Activated CD4-positive, alpha-beta memory T cell treated with anti-CD3 and anti-CD28 coated beads, Interleukin-2, amount 10 ng/mL, durations not matched to agents 7 days and 5 days (primary cell): ENCODE data around the gene MTMR3. TPM values are rescaled to one million over a fixed set of nuclear protein-coding genes. Genes with fewer than 3 reads are reported as not detected.

Experiments used
- CTCF ChIA-PET: fragments of 350-600 bp; sonication (Branson Sonifier 250); formaldehyde crosslinking; loops from one replicate; lab custom pipeline; 2021; ENCODE audit warnings: antibody characterized with exemption, inconsistent platforms; lab: Charles Lee
- POLR2A ChIA-PET: fragments of 350-600 bp; sonication (Branson Sonifier 250); formaldehyde crosslinking; loops from one replicate; lab custom pipeline; 2021; ENCODE audit warnings: antibody characterized with exemption; lab: Charles Lee
- DNase-seq: peaks from one replicate; pipeline ENCODE4 v3.0.0-alpha.2; 2020
- H3K27ac Mint-ChIP-seq: one replicate; pipeline ENCODE4 v1.8.0; 2021; ENCODE audit warnings: mild to moderate bottlenecking, mixed read lengths
- H3K27me3 Mint-ChIP-seq: one replicate; pipeline ENCODE4 v1.8.0; 2021; ENCODE audit warnings: mixed read lengths
- H3K36me3 Mint-ChIP-seq: one replicate; pipeline ENCODE4 v1.8.0; 2021; ENCODE audit warnings: low read depth, mixed read lengths
- H3K4me1 Mint-ChIP-seq: one replicate; pipeline ENCODE4 v1.8.0; 2021; ENCODE audit warnings: mixed read lengths
- H3K4me3 Mint-ChIP-seq: one replicate; pipeline ENCODE4 v1.8.0; 2021; ENCODE audit warnings: mild to moderate bottlenecking, mixed read lengths
- H3K9me3 Mint-ChIP-seq: one replicate; pipeline ENCODE4 v1.8.0; 2021; ENCODE audit warnings: mixed read lengths
- total RNA-seq, 2 experiments: library from RNA; stranded (reverse); gene quantifications; one replicate each; pipeline ENCODE4 v1.2.3, GENCODE V29; 2021

Gene MTMR3
- total RNA-seq, 2 experiments from 2014 or later, result 33.1 to 35.3 TPM

DNA sequence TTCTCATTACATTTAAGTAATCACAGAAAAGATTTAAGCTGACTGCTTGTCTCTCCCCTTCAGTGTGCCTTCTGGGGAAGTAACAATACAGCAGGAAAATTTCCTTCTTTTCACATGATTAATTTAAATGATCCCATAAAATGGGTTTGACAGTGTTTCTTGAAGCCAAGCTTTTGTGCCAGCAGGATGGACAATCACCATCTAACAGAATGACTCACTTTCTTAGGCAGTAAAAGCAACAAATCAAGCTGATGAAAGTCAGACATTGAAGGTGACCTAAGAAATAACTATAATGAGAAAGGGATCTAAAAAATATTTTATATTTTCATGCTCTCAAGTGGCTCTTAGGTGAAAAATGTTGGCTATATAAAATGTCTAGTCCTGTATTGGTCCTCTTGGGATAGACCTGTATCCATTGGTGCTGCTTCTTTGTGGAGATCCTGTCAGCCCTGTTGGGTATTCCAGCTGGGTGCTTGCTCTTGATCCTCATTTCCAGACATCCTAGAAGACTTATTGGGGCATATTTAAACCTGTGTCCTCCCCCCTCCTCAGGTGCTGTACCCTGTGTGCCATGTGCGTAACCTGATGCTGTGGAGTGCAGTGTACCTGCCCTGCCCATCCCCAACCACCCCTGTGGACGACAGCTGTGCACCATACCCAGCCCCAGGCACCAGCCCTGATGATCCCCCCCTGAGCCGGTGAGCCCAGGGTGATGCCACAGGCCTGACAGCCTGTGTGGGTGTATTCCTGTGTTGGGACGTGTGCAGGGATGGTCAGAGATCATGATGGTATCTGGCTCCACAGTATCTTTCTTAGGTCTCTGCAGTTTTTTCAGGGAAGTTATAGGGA, 134.6 kb downstream of the MTMR3 start:
- no peaks in the 10 kb centered on the region for H3K27me3 Mint-ChIP-seq
- DNase-seq, result no peak
- peaks cover 44% of the 10 kb centered on the region for H3K36me3 Mint-ChIP-seq
- no peak overlapping the region for H3K27ac Mint-ChIP-seq
- no peaks in the 10 kb centered on the region for H3K4me1 Mint-ChIP-seq
- no peak overlapping the region for H3K4me3 Mint-ChIP-seq
- CTCF ChIA-PET, result interaction anchor here (0.6 to 1.2 kb wide), 4 partner anchors 9 to 313 kb away, joined by 3 read pairs; no protein-coding TSS in a partner anchor
- POLR2A ChIA-PET, result no interaction called here
- no peaks in the 10 kb centered on the region for H3K9me3 Mint-ChIP-seq

DNA sequence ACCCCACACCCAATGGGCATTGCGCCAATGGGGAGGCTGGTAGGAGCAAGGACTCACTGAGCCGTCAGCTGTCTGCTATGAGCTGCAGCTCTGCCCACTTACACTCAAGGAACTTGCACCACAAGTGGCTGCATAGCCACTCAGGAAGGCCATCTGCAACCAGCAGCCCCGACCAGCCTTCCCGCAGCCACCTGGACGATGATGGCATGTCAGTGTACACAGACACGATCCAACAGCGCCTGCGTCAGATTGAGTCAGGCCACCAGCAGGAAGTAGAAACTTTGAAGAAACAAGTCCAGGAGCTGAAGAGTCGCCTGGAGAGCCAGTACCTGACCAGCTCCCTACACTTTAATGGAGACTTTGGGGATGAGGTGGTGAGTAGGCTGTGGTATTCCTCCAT, 137.5 kb downstream of the MTMR3 start:
- CTCF ChIA-PET, result no interaction called here
- Mint-ChIP-seq H3K27me3 (no peaks in the 10 kb centered on the region), H3K4me1 (peaks cover 7% of the 10 kb centered on the region), H3K27ac (no peak overlapping the region), H3K36me3 (peaks cover 51% of the 10 kb centered on the region), H3K4me3 (no peak overlapping the region), H3K9me3 (no peaks in the 10 kb centered on the region)
- POLR2A ChIA-PET, result no interaction called here
- no peak for DNase-seq

DNA sequence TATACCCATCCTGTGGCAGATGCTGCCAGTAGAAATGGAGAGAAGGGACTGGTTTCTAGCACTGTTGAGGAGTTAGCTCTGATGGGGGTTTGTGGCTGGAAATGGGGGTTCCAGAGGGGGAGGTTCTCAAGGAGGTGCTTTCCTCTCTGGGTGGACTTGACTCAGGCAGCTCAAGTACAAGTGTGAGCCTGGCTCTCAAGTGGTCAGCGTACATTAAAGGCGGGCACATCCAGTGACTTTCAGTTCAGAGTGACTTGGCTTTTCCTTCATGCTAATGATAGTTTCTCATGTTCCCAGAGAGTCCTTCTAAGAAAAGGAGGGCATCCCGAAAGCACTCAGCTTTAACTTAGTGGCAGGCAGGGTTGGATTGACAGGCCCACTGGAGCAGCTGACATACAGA, 138.4 kb downstream of the MTMR3 start:
- Mint-ChIP-seq H3K36me3 (peaks cover 53% of the 10 kb centered on the region), H3K4me1 (peaks cover 7% of the 10 kb centered on the region), H3K27me3 (no peaks in the 10 kb centered on the region), H3K4me3 (no peak overlapping the region), H3K9me3 (no peaks in the 10 kb centered on the region), H3K27ac (no peak overlapping the region)
- DNase-seq, result no peak
- CTCF ChIA-PET, result no interaction called here
- POLR2A ChIA-PET, result interaction anchor here (0.8 kb wide), 1 partner anchor 9 kb away, joined by 3 read pairs; no protein-coding TSS in a partner anchor

DNA sequence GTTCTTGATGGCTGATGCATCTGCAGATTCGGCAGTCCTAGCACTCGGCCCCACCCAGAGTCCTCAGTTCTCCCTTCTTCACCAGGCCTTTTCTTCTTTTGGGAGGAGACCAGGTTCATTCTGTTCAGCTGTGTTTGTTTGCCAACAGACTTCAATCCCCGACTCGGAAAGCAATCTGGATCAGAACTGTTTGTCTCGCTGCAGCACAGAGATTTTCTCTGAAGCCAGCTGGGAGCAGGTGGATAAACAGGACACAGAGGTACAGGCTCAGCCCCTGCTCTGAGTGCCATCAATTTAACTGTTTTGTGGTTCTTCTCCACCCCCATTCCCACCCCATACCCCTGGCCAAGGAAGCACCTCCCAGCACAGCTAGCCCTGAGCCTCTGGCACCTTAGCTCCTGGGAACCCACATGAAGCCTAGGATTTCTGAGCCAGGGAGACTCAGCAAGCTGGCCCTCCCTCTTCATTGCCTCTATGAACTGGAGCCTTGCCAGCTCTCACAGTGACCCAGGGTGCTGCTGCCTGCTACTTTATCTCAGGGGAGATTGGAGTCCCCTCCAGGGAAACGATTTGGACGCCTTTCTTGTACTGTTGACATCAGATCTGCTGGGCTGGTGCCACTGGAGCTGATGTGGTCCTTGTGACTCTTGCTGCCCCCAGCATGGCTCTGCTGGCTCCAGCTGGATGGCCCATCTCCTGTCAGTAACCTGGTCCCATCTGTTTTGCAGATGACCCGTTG, 139.1 kb downstream of the MTMR3 start:
- Mint-ChIP-seq H3K27ac (no peak overlapping the region), H3K9me3 (no peaks in the 10 kb centered on the region), H3K4me1 (peaks cover 11% of the 10 kb centered on the region), H3K27me3 (no peaks in the 10 kb centered on the region), H3K36me3 (peaks cover 55% of the 10 kb centered on the region), H3K4me3 (no peak overlapping the region)
- DNase-seq, result no peak
- ChIA-PET CTCF (interaction anchor here (2.8 kb wide), 1 partner anchor 17 kb away, joined by 10 read pairs; no protein-coding TSS in a partner anchor), POLR2A (interaction anchor here (0.8 kb wide), 1 partner anchor 8 kb away, joined by 3 read pairs; no protein-coding TSS in a partner anchor)

DNA sequence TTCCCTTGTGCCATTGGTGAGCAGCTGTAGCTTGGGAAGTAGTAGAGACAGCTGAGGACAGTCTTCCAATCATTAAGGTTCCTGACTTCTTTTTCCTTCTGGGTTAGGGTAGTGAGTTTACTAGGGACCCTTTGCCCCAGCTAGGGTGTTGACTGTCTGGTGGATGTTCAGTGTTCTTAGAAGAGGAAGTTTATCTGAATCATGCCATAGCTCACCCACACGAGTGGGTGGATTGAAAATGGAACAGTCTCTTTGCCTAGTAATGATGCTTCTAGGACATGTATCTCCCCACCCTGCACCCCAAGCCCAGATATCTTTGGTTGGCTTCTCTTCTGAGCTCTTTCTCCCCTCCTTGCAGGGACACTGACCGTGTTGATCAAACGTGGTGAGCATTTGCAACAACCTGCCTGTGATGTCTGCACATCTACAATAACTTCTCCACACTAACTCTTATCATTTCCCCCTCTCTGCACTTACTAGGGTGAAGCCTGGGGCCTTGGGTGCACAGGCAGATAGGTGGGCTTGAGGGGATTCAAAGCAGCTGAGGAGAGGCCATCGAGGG, 140.2 kb downstream of the MTMR3 start:
- CTCF ChIA-PET, result interaction anchor here (0.6 to 2.8 kb wide), 3 partner anchors 18 to 429 kb away, joined by 3 to 10 read pairs (median 3); no protein-coding TSS in a partner anchor
- H3K27ac Mint-ChIP-seq, result no peak overlapping the region
- H3K4me1 Mint-ChIP-seq, result peaks cover 16% of the 10 kb centered on the region
- H3K27me3 Mint-ChIP-seq, result no peaks in the 10 kb centered on the region
- no peak for DNase-seq
- no peak overlapping the region for H3K4me3 Mint-ChIP-seq
- peaks cover 57% of the 10 kb centered on the region for H3K36me3 Mint-ChIP-seq
- POLR2A ChIA-PET, result no interaction called here
- no peaks in the 10 kb centered on the region for H3K9me3 Mint-ChIP-seq

DNA sequence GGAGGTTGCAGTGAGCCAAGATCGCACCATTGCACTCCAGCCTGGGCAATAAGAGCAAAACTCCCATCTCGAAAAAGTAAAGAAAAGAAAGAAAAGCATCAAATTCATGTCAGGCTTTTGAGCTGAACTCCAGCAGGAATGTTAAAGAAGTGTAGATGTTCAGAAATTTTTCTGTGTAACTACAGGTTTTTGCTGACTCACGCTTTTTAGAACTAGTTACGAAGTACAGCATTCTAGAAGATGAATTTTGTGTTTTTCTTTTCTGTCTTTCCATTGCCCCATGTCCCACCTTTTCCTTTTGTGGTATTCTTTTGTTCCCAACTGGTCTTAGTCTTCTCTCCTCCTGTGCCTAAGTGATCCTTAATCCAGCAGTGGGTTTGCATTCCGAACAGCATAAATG, 141.3 kb downstream of the MTMR3 start:
- no peak for DNase-seq
- ChIA-PET CTCF (interaction anchor here (2.8 kb wide), 1 partner anchor 19 kb away, joined by 10 read pairs; no protein-coding TSS in a partner anchor), POLR2A (no interaction called here)
- H3K36me3 Mint-ChIP-seq, result peaks cover 55% of the 10 kb centered on the region
- no peaks in the 10 kb centered on the region for H3K27me3 Mint-ChIP-seq
- H3K4me3 Mint-ChIP-seq, result no peak overlapping the region
- H3K4me1 Mint-ChIP-seq, result peaks cover 16% of the 10 kb centered on the region
- H3K27ac Mint-ChIP-seq, result no peak overlapping the region
- H3K9me3 Mint-ChIP-seq, result no peaks in the 10 kb centered on the region

DNA sequence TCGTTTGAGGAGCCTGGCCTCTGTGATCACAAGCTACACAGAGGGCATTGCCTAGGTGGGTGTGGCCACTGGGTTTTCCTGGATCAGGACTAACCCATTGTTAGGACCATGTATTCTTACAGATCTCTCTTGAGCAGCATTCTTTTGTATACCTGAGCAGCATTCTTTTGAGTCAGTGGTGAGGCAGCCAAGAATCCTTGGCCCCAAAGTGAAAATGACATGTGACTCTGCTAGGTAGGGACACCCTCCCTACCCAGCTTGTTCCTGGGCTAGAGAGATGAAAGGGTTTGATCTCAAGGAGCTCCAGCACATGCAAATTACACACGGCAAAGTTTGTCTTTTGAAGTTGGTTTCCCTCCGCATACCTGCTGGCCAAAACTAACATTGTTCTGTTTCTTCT, 142.2 kb downstream of the MTMR3 start:
- H3K4me1 Mint-ChIP-seq, result peaks cover 16% of the 10 kb centered on the region
- no peak overlapping the region for H3K4me3 Mint-ChIP-seq
- peaks cover 48% of the 10 kb centered on the region for H3K36me3 Mint-ChIP-seq
- H3K27me3 Mint-ChIP-seq, result no peaks in the 10 kb centered on the region
- no peak overlapping the region for H3K27ac Mint-ChIP-seq
- DNase-seq, result no peak
- CTCF ChIA-PET, result interaction anchor here (2.8 kb wide), 1 partner anchor 20 kb away, joined by 10 read pairs; no protein-coding TSS in a partner anchor
- POLR2A ChIA-PET, result no interaction called here
- no peaks in the 10 kb centered on the region for H3K9me3 Mint-ChIP-seq

DNA sequence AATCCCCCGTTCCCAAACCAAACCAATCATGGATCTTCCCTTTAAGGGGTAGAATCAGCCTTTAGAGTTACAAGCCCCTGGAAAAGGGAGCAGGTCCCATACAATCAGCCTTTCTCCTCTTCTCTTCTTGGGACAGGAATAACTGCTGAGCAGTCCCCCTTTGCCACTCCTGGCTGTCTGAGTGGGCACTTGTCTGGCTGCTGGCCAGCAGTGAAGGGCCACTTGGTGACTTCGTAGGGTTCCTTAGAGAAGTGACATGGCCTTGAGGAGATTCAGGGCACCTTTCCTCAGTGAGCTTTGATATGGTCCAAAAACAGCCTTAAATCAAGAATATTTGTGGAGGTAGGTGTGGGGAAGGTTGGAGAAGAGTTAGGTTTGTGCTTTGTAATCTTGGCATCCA, 143.8 kb downstream of the MTMR3 start:
- H3K4me1 Mint-ChIP-seq, result peaks cover 16% of the 10 kb centered on the region
- no peak for DNase-seq
- ChIA-PET POLR2A (no interaction called here), CTCF (no interaction called here)
- no peaks in the 10 kb centered on the region for H3K9me3 Mint-ChIP-seq
- H3K27me3 Mint-ChIP-seq, result no peaks in the 10 kb centered on the region
- H3K4me3 Mint-ChIP-seq, result no peak overlapping the region
- peaks cover 37% of the 10 kb centered on the region for H3K36me3 Mint-ChIP-seq
- peak overlapping the region; percentile 8 for H3K27ac Mint-ChIP-seq

DNA sequence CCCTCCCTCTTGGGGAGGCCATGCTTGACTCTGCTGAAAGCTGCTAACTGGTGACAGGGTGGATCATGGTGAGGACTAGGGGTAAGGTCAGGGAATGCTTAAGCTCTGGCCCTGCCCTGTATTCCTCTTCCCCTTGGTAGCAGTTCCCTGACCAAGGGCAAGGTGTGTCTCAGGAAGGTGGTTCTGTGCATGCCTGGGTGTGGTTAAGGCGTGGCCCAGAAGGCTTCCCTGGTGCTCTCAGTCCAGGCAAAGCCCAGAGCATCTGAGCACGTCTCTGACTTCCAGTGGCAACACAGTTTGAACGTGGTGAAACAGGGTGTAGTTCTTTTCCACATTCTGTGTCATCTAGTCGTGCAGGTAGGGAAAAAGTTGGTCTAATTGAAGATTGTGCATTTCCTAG, 144.2 kb downstream of the MTMR3 start:
- no peaks in the 10 kb centered on the region for H3K9me3 Mint-ChIP-seq
- no peak overlapping the region for H3K4me3 Mint-ChIP-seq
- H3K36me3 Mint-ChIP-seq, result peaks cover 36% of the 10 kb centered on the region
- peaks cover 16% of the 10 kb centered on the region for H3K4me1 Mint-ChIP-seq
- peak overlapping the region; percentile 8 for H3K27ac Mint-ChIP-seq
- no peak for DNase-seq
- no peaks in the 10 kb centered on the region for H3K27me3 Mint-ChIP-seq
- CTCF ChIA-PET, result no interaction called here
- POLR2A ChIA-PET, result no interaction called here

DNA sequence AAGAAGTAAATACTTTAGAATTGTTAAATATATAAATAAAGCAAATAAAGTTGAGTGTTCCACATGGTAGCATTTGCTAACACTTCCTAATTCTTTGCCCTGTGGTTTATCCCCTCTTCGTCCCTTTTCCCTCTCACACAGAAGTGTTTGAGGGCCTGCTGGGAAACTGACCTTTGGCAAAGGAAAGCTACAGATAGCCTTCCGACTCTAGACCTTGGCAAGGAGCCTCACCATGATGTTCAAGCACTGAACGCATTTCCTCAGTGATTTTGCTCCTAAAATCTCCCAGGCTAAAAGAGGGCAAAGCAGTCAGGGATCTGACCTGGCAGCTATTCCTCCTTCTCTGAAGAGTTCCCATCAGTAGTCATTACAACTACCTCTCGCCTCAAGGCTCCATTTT, 144.8 kb downstream of the MTMR3 start:
- ChIA-PET CTCF (no interaction called here), POLR2A (interaction anchor here (0.7 kb wide), 1 partner anchor 430 kb away, joined by 3 read pairs; no protein-coding TSS in a partner anchor)
- Mint-ChIP-seq H3K4me1 (peaks cover 16% of the 10 kb centered on the region), H3K36me3 (peaks cover 30% of the 10 kb centered on the region), H3K4me3 (no peak overlapping the region), H3K9me3 (no peaks in the 10 kb centered on the region), H3K27ac (no peak overlapping the region), H3K27me3 (no peaks in the 10 kb centered on the region)
- no peak for DNase-seq

DNA sequence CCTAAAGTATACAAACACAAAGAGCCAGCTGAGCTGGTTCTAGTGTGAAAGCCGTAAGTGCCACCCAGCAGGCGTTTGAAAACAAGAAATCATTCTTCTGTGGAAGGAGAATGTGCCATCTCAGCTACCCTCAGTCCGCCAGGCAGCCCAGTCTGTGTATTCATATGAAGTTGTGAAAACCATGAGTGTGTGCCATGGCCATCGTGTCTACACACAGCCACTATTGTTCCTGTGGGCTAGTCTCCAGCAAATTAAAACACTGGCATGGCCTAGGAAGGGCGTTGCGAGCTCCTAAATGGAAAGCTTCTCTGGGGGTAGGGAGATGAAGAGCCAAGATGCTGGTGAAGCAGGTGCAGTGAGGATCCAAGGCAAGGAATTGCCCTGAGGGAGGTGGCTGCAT, 145.8 kb downstream of the MTMR3 start:
- peaks cover 25% of the 10 kb centered on the region for H3K36me3 Mint-ChIP-seq
- DNase-seq, result no peak
- ChIA-PET CTCF (interaction anchor here (1.9 kb wide), 1 partner anchor 18 kb away, joined by 5 read pairs; no protein-coding TSS in a partner anchor), POLR2A (no interaction called here)
- no peak overlapping the region for H3K27ac Mint-ChIP-seq
- peaks cover 9% of the 10 kb centered on the region for H3K4me1 Mint-ChIP-seq
- H3K27me3 Mint-ChIP-seq, result no peaks in the 10 kb centered on the region
- H3K9me3 Mint-ChIP-seq, result no peaks in the 10 kb centered on the region
- H3K4me3 Mint-ChIP-seq, result no peak overlapping the region

DNA sequence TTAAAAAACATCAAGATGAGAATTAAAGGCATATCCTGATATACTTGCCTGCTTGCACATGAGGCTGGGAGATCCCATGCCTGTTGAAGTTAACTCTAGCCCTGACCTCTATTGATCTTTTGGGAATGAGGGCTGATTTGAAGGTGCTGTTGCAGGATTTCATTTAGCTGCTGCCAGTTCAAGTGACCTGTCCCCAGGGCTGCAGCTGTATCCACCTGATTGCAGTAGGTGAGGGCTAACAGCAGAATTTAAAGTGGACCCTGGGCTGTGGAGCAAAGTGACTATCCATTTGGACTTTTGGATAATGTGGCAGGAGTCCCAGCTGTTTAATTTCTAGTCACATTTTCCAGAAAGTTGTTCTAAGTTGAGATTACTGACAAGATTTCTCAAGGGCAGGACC, 146.5 kb downstream of the MTMR3 start:
- Mint-ChIP-seq H3K36me3 (peaks cover 22% of the 10 kb centered on the region), H3K27me3 (no peaks in the 10 kb centered on the region), H3K27ac (no peak overlapping the region), H3K4me3 (no peak overlapping the region), H3K9me3 (no peaks in the 10 kb centered on the region), H3K4me1 (peaks cover 9% of the 10 kb centered on the region)
- DNase-seq, result no peak
- ChIA-PET CTCF (interaction anchor here (1.9 kb wide), 1 partner anchor 17 kb away, joined by 5 read pairs; no protein-coding TSS in a partner anchor), POLR2A (interaction anchor here (1.3 kb wide), 1 partner anchor 8 kb away, joined by 3 read pairs; no protein-coding TSS in a partner anchor)
